Measurements from ENCODE around the gene FRMD6.

FRMD6 gene

GRCh38 chr14:51651388-51652167 lies at the start of gene FRMD6:
FRMD6 (plus strand) TSS chr14:51651910; CDS start chr14:51689837, 37,927 bp downstream.
- TF ChIP-seq EZH2phosphoT487 (IDR thresholded peaks at IDR 0.05; ENCODE audit: borderline replicate concordance) (no peak), CTCF (conservative IDR thresholded peaks at IDR 0.05; ENCODE audit: low read length) (peak; percentile 74)
- Histone ChIP-seq H2AFZ (ENCODE audit: low read length) (peak within 1 kb of the TSS; percentile 97), H4K20me1 (ENCODE audit: insufficient read depth, low read length, poor library complexity, severe bottlenecking) (no peaks in the 10 kb centered on the region)

GRCh38 chr14:51602310-51602709 lies 49.4 kb upstream of the FRMD6 start:
- no peak overlapping the region for H2AFZ ChIP-seq (ENCODE audit: low read length)
- H3K4me3 ChIP-seq (ENCODE audit: low read length, poor library complexity, severe bottlenecking) = no peak overlapping the region
- H3K9me2 ChIP-seq (replicated peaks; ENCODE audit: low read depth, low read length) = no peaks in the 10 kb centered on the region
- no peak overlapping the region for H3K4me2 ChIP-seq (ENCODE audit: low read depth, low read length, poor library complexity, severe bottlenecking)
- H3K9me3 ChIP-seq (ENCODE audit: insufficient read depth, low read depth, low read length) = no peaks in the 10 kb centered on the region
- no peaks in the 10 kb centered on the region for H3F3A ChIP-seq (ENCODE audit: low read depth)
- H3K27me3 ChIP-seq (ENCODE audit: insufficient read depth, low read length, poor library complexity, severe bottlenecking) = no peaks in the 10 kb centered on the region
- no peaks in the 10 kb centered on the region for H4K20me1 ChIP-seq (ENCODE audit: insufficient read depth, low read length, poor library complexity, severe bottlenecking)
- no peak overlapping the region for H3K9ac ChIP-seq (ENCODE audit: low read depth, low read length, poor library complexity, severe bottlenecking)
- no peaks in the 10 kb centered on the region for H3K36me3 ChIP-seq (ENCODE audit: insufficient read depth, low read length)
- H3K4me1 ChIP-seq (ENCODE audit: insufficient read depth, low read length, poor library complexity, severe bottlenecking) = peaks cover 3% of the 10 kb centered on the region
- H3K79me2 ChIP-seq (ENCODE audit: insufficient read depth, low read length) = no peaks in the 10 kb centered on the region
- TF ChIP-seq CTCF (conservative IDR thresholded peaks at IDR 0.05; ENCODE audit: low read length) (no peak), EZH2phosphoT487 (IDR thresholded peaks at IDR 0.05; ENCODE audit: borderline replicate concordance) (no peak)

More at GRCh38 chr14:51651388-51652167, at the start of gene FRMD6:
- H3K9me3 ChIP-seq (ENCODE audit: insufficient read depth, low read depth, low read length) = no peaks in the 10 kb centered on the region
- H3K4me3 ChIP-seq (ENCODE audit: low read length, poor library complexity, severe bottlenecking) = peak within 1 kb of the TSS; percentile 83
- H3K36me3 ChIP-seq (ENCODE audit: insufficient read depth, low read length) = no peaks in the 10 kb centered on the region
- H3K27me3 ChIP-seq (ENCODE audit: insufficient read depth, low read length, poor library complexity, severe bottlenecking) = no peaks in the 10 kb centered on the region
- H3K4me2 ChIP-seq (ENCODE audit: low read depth, low read length, poor library complexity, severe bottlenecking) = peak within 1 kb of the TSS; percentile 91
- H3K79me2 ChIP-seq (ENCODE audit: insufficient read depth, low read length) = 0 out of 2 replicates have a peak, but pooled peaks cover 4% of the 10 kb centered on the region
- no peaks in the 10 kb centered on the region for H3F3A ChIP-seq (ENCODE audit: low read depth)
- H3K9me2 ChIP-seq (replicated peaks; ENCODE audit: low read depth, low read length) = no peaks in the 10 kb centered on the region
- peak within 1 kb of the TSS; percentile 77 for H3K9ac ChIP-seq (ENCODE audit: low read depth, low read length, poor library complexity, severe bottlenecking)
- peaks cover 37% of the 10 kb centered on the region for H3K4me1 ChIP-seq (ENCODE audit: insufficient read depth, low read length, poor library complexity, severe bottlenecking)

- Histone ChIP-seq H3K27me3 (ENCODE audit: insufficient read depth, low read length, poor library complexity, severe bottlenecking) (no peaks in the 10 kb centered on the region), H2AFZ (ENCODE audit: low read length) (no peak overlapping the region), H3K36me3 (ENCODE audit: insufficient read depth, low read length) (no peaks in the 10 kb centered on the region), H4K20me1 (ENCODE audit: insufficient read depth, low read length, poor library complexity, severe bottlenecking) (no peaks in the 10 kb centered on the region), H3K9me3 (ENCODE audit: insufficient read depth, low read depth, low read length) (no peaks in the 10 kb centered on the region), H3K4me3 (ENCODE audit: low read length, poor library complexity, severe bottlenecking) (no peak overlapping the region), H3K79me2 (ENCODE audit: insufficient read depth, low read length) (no peaks in the 10 kb centered on the region), H3K4me2 (ENCODE audit: low read depth, low read length, poor library complexity, severe bottlenecking) (no peak overlapping the region), H3F3A (ENCODE audit: low read depth) (no peaks in the 10 kb centered on the region), H3K9me2 (replicated peaks; ENCODE audit: low read depth, low read length) (no peaks in the 10 kb centered on the region), H3K9ac (ENCODE audit: low read depth, low read length, poor library complexity, severe bottlenecking) (no peak overlapping the region), H3K4me1 (ENCODE audit: insufficient read depth, low read length, poor library complexity, severe bottlenecking) (peaks cover 3% of the 10 kb centered on the region)
- TF ChIP-seq CTCF (conservative IDR thresholded peaks at IDR 0.05; ENCODE audit: low read length) = no peak
- no peak for TF ChIP-seq EZH2phosphoT487 (IDR thresholded peaks at IDR 0.05; ENCODE audit: borderline replicate concordance)
Observed at GRCh38 chr14:51603495-51603894, 48.2 kb upstream of the FRMD6 start.

Data from Loucy (cell line).